HG03139 (cell line): ENCODE measurements around the gene NAB2.

Source experiments
- ATAC-seq: cut with Tn5 transposase; IDR thresholded peaks from one replicate; pipeline ENCODE4 v1.9.1; 2021; ENCODE audit not compliant: unreplicated experiment

NAB2 gene

GRCh38 chr12:57129889-57130288 lies 41.0 kb downstream of the NAB2 start:
- ATAC-seq: no peak

GRCh38 chr12:57130941-57131340 lies 42.0 kb downstream of the NAB2 start:
- no peak for ATAC-seq

DNA sequence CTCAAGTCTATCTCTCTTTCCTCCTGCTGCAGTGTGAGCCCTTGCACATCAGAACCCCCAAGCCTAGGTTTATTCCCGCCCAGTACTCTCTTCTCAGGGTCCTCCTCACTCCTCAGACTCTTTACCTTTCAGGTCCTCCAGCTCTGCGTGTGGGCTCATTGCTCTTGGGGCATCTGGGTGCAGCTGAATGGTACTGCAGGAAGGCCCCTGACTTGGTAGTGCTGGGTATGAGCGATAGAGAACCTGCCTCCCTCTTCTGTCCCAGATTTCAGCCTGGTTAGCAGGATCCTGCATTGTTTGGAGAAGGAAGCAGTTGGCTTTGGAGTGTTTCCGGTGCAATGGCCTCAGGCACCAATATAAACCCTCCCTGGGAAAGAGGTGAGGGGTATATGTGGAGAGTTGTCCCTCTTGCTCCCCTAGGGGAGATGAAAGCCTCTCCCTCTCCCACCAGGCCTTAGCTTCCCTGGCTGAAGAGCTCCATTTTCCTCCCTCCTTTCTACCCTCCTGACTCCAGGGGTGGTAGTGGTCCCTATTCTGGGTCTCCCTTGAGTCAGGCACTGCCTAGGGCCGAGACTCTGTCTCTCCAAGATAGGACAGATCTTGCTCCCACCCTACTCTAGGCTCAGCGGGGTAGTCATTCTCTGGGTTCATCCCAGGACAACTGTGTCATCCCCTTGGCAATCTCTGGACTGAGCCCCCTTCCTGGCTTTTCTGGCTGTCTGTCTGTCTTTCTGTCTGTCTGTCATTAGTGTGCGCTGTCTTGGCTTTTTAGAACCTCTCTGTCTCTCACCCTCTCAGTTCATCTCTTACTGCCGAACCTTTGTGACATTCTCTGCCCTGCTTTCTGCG lies 43.2 kb downstream of the NAB2 start:
- no peak for ATAC-seq

DNA sequence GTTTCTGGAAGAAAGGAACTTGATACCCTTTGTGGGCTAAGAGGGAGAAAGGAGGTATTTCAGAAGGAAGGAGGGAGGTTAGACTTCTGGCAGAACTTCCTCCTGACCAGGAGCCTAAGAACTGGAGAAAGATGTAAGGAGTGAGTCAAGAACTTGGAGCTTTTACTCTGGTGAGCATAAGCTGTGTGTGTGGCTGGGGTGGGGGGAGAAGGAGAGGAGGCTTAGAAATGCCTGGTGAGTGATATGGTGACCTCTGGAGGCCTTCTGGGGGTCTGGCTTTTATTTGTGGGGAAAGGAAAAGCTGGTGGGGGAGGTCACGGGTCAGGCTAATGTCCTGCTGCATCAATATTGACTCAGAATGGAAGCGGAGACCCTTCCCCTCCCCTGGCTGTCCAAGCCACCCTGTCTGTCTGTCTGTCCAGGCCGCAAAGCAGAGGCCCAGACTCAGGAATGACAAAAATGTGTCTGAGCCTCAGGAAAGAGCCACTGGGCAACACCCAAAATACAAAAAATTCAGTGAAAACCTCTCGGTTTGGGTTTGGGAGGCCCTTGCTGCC lies 44.2 kb downstream of the NAB2 start:
- ATAC-seq: no peak

- ATAC-seq: no peak
Observed at GRCh38 chr12:57133916-57134315, 45.0 kb downstream of the NAB2 start.

GRCh38 chr12:57134949-57135348 lies 46.0 kb downstream of the NAB2 start:
- ATAC-seq: no peak

DNA sequence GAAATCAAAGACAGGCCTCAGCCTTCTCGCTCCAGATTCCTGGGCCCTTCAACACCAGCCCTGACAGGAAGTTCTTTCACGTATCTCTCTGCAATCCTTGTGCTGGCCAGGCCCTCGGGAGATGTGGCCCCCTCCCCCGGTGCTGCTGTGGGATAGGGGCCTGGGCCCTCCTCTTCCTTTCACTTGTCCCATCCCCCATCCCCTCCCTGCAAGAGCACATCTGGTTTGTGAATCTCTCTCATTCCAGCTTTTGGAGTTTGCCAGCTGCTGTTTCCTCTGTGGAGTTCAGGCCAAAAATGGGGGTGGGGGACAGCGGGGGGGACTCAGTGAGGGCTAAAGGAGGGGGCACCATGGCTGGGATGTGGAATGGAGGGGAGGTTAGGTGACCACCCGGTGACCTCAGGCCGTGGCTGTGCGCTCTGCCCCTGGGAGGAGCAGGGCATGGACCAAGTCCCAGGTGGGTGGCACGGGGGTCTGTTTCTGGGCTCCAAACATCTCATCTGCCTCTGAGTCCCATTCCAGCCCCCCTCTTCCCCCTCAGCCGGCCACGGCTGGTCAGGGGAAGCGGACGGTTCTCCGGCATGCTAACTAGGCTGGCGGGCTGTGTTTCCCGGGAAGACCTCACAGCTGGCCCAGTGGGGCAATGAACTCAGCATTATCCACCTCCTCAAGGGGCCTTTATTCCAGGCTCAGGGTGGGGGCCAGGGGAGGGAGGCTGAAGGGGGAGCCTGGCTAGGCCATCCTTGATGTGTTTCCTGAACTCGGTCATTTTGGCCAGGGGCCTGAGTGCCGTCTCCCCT lies 46.8 kb downstream of the NAB2 start:
- ATAC-seq: no peak

DNA sequence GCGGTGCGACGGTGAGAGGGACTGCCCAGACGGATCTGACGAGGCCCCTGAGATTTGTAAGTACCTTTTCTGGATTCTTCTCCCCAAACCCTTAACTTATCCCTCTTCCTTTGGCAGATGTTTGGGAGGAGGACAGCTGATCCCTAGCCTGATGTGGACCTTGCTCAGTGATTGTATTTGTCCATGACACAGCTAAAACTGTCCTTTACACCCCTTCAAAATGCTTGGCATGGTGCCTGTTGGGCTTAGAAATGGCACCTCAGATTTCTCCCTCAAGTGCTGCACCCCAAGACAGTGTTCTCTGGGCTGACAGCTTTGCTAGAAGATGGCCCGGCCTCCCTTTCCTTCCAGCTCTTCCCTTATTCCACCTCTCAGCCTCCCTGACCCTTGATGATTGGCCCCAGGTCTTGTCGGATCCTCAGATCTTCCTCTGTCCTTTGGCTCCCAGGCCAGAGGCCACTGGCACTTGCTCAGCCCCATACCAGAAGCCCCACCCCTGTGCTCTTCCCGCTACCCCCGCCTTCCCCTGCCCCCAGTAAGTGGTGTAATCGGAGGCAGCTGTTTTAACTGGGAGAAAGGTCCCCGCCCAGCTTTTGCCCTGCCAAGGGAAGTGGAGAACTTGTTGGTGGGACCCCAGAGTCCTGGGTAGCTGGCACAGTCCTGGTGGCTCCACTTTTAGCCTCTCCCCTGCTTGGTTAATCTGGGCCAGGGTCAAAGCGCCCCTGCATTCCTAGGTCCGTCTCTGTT lies 49.8 kb downstream of the NAB2 start:
- no peak for ATAC-seq

GRCh38 chr12:57139796-57140649 lies 51.1 kb downstream of the NAB2 start:
- no peak for ATAC-seq

GRCh38 chr12:57141249-57141648 lies 52.3 kb downstream of the NAB2 start:
- ATAC-seq: no peak

DNA sequence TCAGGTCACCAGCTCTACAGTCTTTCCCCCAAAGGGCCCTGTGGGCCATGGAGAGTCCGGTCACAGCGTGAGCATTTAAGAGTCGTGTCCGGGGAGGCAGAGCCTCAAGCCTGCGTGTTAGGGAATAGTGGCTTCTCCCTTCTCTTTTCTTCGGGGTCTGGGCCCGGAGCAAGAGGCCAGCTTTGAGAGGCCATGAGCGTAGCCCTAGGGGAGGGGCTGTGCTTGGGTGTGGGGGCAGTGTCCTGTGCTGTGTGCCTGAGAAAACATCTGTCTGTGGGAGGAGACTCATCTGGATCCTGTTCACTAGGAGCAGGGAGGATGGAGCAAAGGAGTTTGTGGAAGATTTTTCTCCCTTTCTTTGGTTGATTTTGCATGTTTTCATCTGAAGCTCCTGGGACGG lies 53.2 kb downstream of the NAB2 start:
- no peak for ATAC-seq

GRCh38 chr12:57142727-57143126 lies 53.8 kb downstream of the NAB2 start:
- ATAC-seq: no peak

DNA sequence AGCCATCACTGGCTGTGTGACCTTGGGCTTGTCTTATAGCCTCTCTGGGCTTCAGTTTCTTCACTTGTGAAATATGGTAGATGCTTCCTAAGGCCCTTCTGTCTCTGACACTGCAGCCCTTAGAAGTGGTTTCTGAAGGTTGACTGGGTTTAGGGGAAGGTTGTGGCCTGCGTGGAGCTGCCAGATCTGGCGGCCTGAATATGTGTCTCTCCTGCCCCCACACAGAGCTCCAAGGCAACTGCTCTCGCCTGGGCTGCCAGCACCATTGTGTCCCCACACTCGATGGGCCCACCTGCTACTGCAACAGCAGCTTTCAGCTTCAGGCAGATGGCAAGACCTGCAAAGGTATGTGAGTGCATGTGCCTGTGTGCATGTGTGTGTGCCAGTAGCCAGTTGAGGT lies 54.5 kb downstream of the NAB2 start:
- no peak for ATAC-seq
